HepG2 (cell line): ENCODE data around the gene RNASE7. TPM values are rescaled to one million over a fixed set of nuclear protein-coding genes. Genes with fewer than 3 reads are reported as not detected.

Experiments
- ATF5 ChIP-seq: sonication (generic); formaldehyde crosslinking; IDR thresholded peaks from 2 replicates; pipeline ENCODE4 v1.4.0; 2020; ENCODE audit warnings: mild to moderate bottlenecking, low read depth, missing genetic modification reagents
- ATRX ChIP-seq: sonication (generic); formaldehyde crosslinking; IDR thresholded peaks from 2 replicates; pipeline ENCODE4 v1.4.0; 2020; ENCODE audit warnings: missing genetic modification reagents, borderline replicate concordance
- CENPBD1 ChIP-seq: sonication (generic); formaldehyde crosslinking; IDR thresholded peaks from 2 replicates; pipeline ENCODE4 v1.8.0; 2022; ENCODE audit warnings: missing genetic modification reagents, low read depth, mild to moderate bottlenecking, borderline replicate concordance
- DMAP1 ChIP-seq: IDR thresholded peaks from 2 replicates; pipeline ENCODE4 v1.6.1; 2016
- HNRNPLL ChIP-seq: fragments of 200-400 bp; formaldehyde crosslinking; IDR thresholded peaks from 2 replicates; pipeline ENCODE4 v1.6.1; 2017; ENCODE audit warnings: mild to moderate bottlenecking, low read depth, low read length; ENCODE audit not compliant: poor library complexity, severe bottlenecking
- KDM1A ChIP-seq: IDR thresholded peaks from 2 replicates; pipeline ENCODE4 v1.6.1; 2016; ENCODE audit warnings: missing compliant biosample characterization
- MLLT10 ChIP-seq: sonication (generic); formaldehyde crosslinking; IDR thresholded peaks from 2 replicates; pipeline ENCODE4 v1.4.0; 2020; ENCODE audit warnings: missing genetic modification reagents
- RBAK ChIP-seq: sonication (generic); formaldehyde crosslinking; IDR thresholded peaks from 2 replicates; pipeline ENCODE4 v1.5.1; 2020; ENCODE audit warnings: mild to moderate bottlenecking, missing genetic modification reagents
- REST ChIP-seq, 2 experiments: IDR thresholded peaks; 2 replicates each; pipeline ENCODE4 v1.6.1; 2011 to 2012; ENCODE audit warnings: low read length in 2 of 2, borderline replicate concordance in 1 of 2, low read depth in 1 of 2, mild to moderate bottlenecking in 1 of 2, moderate library complexity in 1 of 2
- SOX5 ChIP-seq: IDR thresholded peaks from 2 replicates; pipeline ENCODE4 v1.6.1; 2016; ENCODE audit warnings: borderline replicate concordance
- SSRP1 ChIP-seq: IDR thresholded peaks from 2 replicates; pipeline ENCODE4 v1.6.1; 2016; ENCODE audit warnings: control low read depth
- TEF ChIP-seq: sonication (generic); formaldehyde crosslinking; IDR thresholded peaks from 2 replicates; pipeline ENCODE4 v1.5.0; 2020; ENCODE audit warnings: missing genetic modification reagents
- ZBTB2 ChIP-seq: sonication (generic); formaldehyde crosslinking; IDR thresholded peaks from 2 replicates; pipeline ENCODE4 v1.8.0; 2022; ENCODE audit warnings: low read depth, missing genetic modification reagents
- ZBTB39 ChIP-seq: sonication (generic); formaldehyde crosslinking; IDR thresholded peaks from 2 replicates; pipeline ENCODE4 v1.5.0; 2020; ENCODE audit warnings: missing genetic modification reagents
- ZNF101 ChIP-seq: sonication (generic); formaldehyde crosslinking; IDR thresholded peaks from 2 replicates; pipeline ENCODE4 v1.4.0; 2020; ENCODE audit warnings: mild to moderate bottlenecking, low read depth, missing genetic modification reagents, borderline replicate concordance
- ZNF124 ChIP-seq: sonication (generic); formaldehyde crosslinking; IDR thresholded peaks from 2 replicates; pipeline ENCODE4 v1.4.0; 2020; ENCODE audit warnings: missing genetic modification reagents
- ZNF30 ChIP-seq: sonication (generic); formaldehyde crosslinking; IDR thresholded peaks from 2 replicates; pipeline ENCODE4 v1.5.0; 2020; ENCODE audit warnings: mild to moderate bottlenecking, missing genetic modification reagents
- ZNF333 ChIP-seq: sonication (generic); formaldehyde crosslinking; IDR thresholded peaks from 2 replicates; pipeline ENCODE4 v1.4.0; 2020; ENCODE audit warnings: mild to moderate bottlenecking, missing genetic modification reagents, borderline replicate concordance
- ZNF547 ChIP-seq: sonication (generic); formaldehyde crosslinking; IDR thresholded peaks from 2 replicates; pipeline ENCODE4 v1.5.1; 2020; ENCODE audit warnings: mild to moderate bottlenecking, missing genetic modification reagents
- ZNF567 ChIP-seq: sonication (generic); formaldehyde crosslinking; IDR thresholded peaks from 2 replicates; pipeline ENCODE4 v1.8.1; 2023; ENCODE audit warnings: mild to moderate bottlenecking, missing genetic modification reagents, borderline replicate concordance
- ZSCAN22 ChIP-seq: sonication (generic); formaldehyde crosslinking; IDR thresholded peaks from 2 replicates; pipeline ENCODE4 v1.4.0; 2020; ENCODE audit warnings: mild to moderate bottlenecking, missing genetic modification reagents
- polyA plus RNA-seq, 8 experiments: library from polyadenylated mRNA; depleted of rRNA in 3 of 8; stranded (reverse) in 7 of 8; unstranded in 1 of 8; fragments of >200 nt; fragmentation: Illumina TruSeq in 4 of 8; extraction: Trizol in 4 of 8; gene quantifications; 2 replicates each; pipeline versions ENCODE4 v1.2.1 to v1.2.3, GENCODE V29; 2011 to 2016; ENCODE audit warnings: low read depth in 4 of 8, missing spikeins in 1 of 8, mixed read lengths in 1 of 8; ENCODE audit not compliant: insufficient read depth in 1 of 8
- total RNA-seq, 5 experiments: library from RNA; depleted of rRNA; stranded (reverse); fragments of >200 nt; fragmentation: Illumina TruSeq; extraction: Trizol; gene quantifications; 2 replicates each; pipeline ENCODE4 v1.2.3, GENCODE V29; 2016; ENCODE audit warnings: low read depth in 1 of 5

Gene RNASE7
- total and polyA plus RNA-seq, 2 of the 13 experiments (the other 11 are each of a cell fraction or from before 2014, with no cell fraction given), result 0.04 TPM; not detected in 1

GRCh38 chr14:21071225-21072030 is 29.3 kb downstream of the RNASE7 start (continued):
- TF ChIP-seq CENPBD1 (CRISPR knock-in tag) (no peak), SOX5 (CRISPR knock-in tag) (no peak), MLLT10 (no peak), KDM1A (no peak), REST (IDR thresholded peaks at IDR 0.05; ENCODE audit: borderline replicate concordance in 1 of 2, low read depth in 1 of 2, low read length in 2 of 2) (no peak), SSRP1 (CRISPR knock-in tag) (no peak; the same call in 1 of the 2 replicates), ATRX (CRISPR knock-in tag) (no peak), ATF5 (CRISPR knock-in tag) (no peak), TEF (CRISPR knock-in tag) (no peak), ZNF567 (CRISPR knock-in tag) (no peak), ZNF124 (CRISPR knock-in tag) (no peak), ZNF30 (no peak), ZNF333 (CRISPR knock-in tag) (no peak), ZSCAN22 (CRISPR knock-in tag) (no peak), DMAP1 (no peak), ZNF101 (CRISPR knock-in tag) (no peak), ZNF547 (CRISPR knock-in tag) (no peak), HNRNPLL (no peak), RBAK (CRISPR knock-in tag) (no peak), ZBTB39 (CRISPR knock-in tag) (no peak), ZBTB2 (CRISPR knock-in tag) (peak; percentile 58; the same call in 1 of the 2 replicates)
